ENCODE results near the gene CCT2. TPM values are rescaled to one million over a fixed set of nuclear protein-coding genes. Genes with fewer than 3 reads are reported as not detected.
"Not testable (repeated sequence)": the region's sequence is repeated elsewhere in the genome, so short reads cannot be mapped to it uniquely, and the experiment has no call there.

Gene CCT2
- total RNA-seq, 1 experiment from 2014 or later: 489 TPM

GRCh38 chr12:69578283-69578682 is 7.0 kb upstream of the CCT2 start:
- in situ Hi-C loops (cut with HindIII; ENCODE audit: low pct_unique_long_range_greater_than_20kb, low sequenced_read_pairs): no loop called here
- DNase-seq (ENCODE audit: low read depth, low spot score): no peak

GRCh38 chr12:69579029-69579428 is 6.2 kb upstream of the CCT2 start:
- in situ Hi-C loops (cut with HindIII; ENCODE audit: low pct_unique_long_range_greater_than_20kb, low sequenced_read_pairs): no loop called here
- no peak for DNase-seq (ENCODE audit: low read depth, low spot score)

- in situ Hi-C loops (cut with HindIII; ENCODE audit: low pct_unique_long_range_greater_than_20kb, low sequenced_read_pairs): no loop called here
- DNase-seq (ENCODE audit: low read depth, low spot score): no peak
These were observed 5.2 kb upstream of the CCT2 start for GRCh38 chr12:69580074-69580473.

DNA sequence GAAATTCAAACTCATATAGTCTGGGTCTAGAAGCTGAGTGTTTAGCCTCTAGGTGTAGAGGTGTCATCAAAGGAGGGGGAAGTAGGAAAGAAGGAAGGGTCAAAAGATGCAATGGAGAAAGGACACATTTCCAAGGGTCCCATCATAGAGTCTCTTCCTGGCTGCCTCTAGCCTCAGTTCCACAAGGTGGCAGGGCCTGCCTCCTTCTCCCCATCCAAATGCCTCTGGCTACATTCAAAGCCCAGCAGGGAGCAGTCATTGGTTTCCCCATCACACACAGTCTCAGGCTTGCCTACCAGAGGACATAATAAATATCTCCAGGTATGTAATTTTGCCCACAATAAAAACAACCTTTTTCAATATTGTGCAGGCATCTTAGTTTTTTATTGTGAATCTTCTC is 2.1 kb upstream of the CCT2 start:
- in situ Hi-C loops (cut with HindIII; ENCODE audit: low pct_unique_long_range_greater_than_20kb, low sequenced_read_pairs): no loop called here
- DNase-seq (ENCODE audit: low read depth, low spot score): peak; percentile 61

DNA sequence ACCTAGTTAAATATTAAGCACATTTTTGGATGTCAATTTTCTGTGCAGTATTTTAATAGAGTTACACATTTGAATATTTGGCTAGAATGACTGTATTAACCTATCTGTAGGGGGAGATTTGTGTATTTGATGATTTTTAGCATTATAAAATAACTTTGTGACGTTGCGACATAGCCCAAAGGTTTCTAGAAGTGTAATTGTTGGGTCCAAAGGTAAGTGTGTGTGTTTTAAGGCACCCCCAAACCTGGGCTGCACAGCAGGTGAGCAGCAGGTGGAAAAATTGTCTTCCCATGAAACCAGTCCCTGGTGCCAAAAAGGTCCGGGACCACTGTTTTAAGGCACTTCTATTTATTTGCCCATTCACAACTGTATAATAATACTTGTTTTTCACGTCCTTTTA is 3.3 kb downstream of the CCT2 start:
- no peak for DNase-seq (ENCODE audit: low read depth, low spot score)
- in situ Hi-C loops (cut with HindIII; ENCODE audit: low pct_unique_long_range_greater_than_20kb, low sequenced_read_pairs): no loop called here

- DNase-seq (ENCODE audit: low read depth, low spot score): no peak
- in situ Hi-C loops (cut with HindIII; ENCODE audit: low pct_unique_long_range_greater_than_20kb, low sequenced_read_pairs): no loop called here
These were observed 3.8 kb downstream of the CCT2 start for GRCh38 chr12:69589082-69589481.

DNA sequence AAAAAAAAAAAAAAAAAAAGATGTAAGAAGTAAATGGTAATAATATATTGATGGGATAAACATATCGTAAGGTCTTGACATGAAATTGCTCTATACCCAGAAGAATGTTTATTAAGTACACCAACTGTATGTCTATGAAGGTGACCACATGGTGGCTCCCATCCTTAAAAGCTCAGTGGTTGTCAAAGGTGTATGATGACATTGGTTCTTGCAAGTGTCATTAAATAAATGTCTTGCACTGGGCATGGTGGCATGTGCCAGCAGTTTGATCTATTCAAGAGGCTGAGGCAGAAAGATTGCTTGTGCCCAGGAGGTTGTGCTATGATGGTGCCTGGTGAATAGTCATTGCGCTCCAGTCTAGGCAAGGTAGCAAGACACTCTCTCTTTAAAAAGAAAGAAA is 10.4 kb downstream of the CCT2 start:
- in situ Hi-C loops (cut with HindIII; ENCODE audit: low pct_unique_long_range_greater_than_20kb, low sequenced_read_pairs): no loop called here
- no peak for DNase-seq (ENCODE audit: low read depth, low spot score)

DNA sequence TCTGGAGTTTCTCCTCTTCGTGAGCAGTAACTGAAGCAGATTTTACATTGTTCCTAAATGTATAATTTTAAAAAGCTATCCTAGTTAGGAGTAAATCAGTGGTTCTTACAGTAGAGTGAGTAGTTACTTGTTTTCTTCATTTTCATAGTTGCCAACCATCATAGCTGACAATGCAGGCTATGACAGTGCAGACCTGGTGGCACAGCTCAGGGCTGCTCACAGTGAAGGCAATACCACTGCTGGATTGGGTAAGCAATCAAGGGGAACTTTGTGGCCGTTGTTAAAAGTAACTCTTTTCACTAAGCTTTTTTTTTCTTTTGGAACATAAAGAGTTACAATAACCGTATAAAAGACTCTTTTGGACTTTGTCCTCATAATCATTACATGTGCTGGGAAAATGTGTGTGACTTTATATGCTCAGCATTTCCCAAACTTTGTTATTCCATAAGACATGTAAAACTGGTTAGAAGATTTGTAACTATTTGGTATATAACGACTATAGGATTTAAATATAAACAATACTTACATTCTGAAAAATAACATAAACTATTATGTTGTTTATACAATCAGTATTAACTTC is 13.0 kb downstream of the CCT2 start:
- in situ Hi-C loops (cut with HindIII; ENCODE audit: low pct_unique_long_range_greater_than_20kb, low sequenced_read_pairs): no loop called here
- DNase-seq (ENCODE audit: low read depth, low spot score): no peak

DNA sequence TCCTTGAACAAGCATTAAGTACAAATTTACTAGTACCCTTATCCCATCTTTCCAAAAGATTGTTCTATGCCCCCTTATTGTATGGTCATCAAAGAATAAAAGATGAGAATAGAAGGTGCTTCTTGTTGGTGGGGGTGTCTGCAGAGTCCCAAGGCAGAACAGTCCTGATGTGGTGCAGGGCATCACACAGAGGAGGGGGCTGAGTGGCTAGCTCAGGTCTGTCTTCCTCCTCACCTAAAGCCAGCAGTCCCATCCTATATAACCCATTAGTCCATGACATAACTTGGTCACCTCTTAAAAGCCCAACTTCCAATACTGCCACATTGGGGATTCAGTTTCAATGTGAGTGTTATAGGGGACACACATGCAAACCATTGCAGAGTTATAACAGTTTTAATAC is 15.5 kb downstream of the CCT2 start:
- no peak for DNase-seq (ENCODE audit: low read depth, low spot score)
- in situ Hi-C loops (cut with HindIII; ENCODE audit: low pct_unique_long_range_greater_than_20kb, low sequenced_read_pairs): no loop called here

DNA sequence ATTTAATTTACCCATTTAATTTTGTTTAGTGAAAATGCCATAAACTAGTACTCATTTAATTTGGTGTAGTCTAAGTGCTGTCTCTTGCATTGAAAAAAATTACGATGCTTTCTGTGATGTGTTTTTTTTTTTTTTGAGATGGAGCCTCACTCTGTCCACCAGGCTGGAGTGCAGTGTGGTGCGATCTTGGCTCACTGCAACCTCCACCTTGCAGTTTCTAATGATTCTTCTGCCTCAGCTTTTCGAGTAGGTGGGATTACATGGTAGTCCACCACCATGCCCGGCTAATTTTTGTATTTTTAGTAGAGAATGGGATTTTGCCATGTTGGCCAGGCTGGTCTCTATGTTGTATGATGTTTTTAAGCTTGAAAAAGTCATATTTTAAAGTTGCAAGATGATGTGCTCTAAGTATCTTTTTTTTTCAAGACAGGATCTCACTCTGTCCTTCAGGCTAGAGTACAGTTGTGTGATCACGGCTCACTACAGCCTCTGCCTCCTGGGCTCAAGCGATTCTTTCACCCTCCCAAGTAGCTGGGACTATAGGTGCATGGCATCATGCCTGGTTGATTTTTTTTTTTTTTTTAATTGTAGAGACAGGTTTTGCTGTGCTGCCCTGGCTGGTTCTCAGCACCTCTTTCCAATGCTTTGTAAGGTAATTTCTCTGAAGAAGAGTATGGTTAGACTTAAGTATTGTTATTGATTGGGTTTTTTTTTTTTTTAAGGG is 16.9 kb downstream of the CCT2 start:
- in situ Hi-C loops (cut with HindIII; ENCODE audit: low pct_unique_long_range_greater_than_20kb, low sequenced_read_pairs): no loop called here
- DNase-seq (ENCODE audit: low read depth, low spot score): no peak

DNA sequence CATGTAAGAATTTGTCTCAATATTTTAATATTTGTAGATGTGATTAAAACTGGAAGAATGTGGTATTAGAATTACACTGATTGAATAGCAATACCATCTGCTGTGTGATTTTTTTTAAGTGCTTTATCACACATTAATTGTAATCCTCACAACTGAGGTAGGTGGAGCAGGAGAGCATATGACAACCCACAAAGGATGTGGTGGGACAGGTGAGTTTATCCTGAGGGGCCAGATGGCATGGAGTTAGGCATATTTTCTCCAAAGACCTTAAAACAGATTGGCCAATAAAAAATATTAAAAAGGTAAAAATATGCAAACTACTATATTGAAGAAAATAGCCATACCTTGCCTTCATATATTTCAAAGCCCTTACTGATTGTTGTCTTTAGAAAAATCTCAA is 17.7 kb downstream of the CCT2 start:
- no peak for DNase-seq (ENCODE audit: low read depth, low spot score)
- in situ Hi-C loops (cut with HindIII; ENCODE audit: low pct_unique_long_range_greater_than_20kb, low sequenced_read_pairs): no loop called here

DNA sequence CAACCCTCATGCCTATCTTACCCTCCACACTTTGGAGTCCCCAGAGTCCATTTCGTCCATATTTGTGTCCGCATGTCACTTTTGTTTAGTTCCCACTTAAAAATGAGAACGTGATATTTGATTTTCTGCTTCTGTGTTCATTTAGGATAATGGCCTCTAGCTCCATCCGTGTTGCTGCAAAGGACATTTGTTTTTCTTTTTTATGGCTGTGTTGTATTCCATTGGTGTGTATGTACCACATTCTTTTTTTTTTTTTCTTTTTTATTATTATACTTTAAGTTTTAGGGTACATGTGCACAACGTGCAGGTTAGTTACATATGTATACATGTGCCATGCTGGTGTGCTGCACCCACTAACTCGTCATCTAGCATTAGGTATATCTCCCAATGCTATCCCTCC is 18.3 kb downstream of the CCT2 start:
- DNase-seq (ENCODE audit: low read depth, low spot score); in situ Hi-C loops (cut with HindIII; ENCODE audit: low pct_unique_long_range_greater_than_20kb, low sequenced_read_pairs): not testable (repeated sequence)

DNA sequence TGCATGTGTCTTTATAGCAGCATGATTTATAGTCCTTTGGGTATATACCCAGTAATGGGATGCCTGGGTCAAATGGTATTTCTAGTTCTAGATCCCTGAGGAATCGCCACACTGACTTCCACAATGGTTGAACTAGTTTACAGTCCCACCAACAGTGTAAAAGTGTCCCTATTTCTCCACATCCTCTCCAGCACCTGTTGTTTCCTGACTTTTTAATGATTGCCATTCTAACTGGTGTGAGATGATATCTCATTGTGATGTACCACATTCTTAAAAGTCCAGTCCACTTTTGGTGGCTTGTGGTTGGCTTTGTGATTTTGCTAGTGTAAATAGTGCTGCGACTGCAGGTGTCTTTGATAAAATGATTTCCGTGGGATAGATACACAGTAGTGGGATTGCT is 19.0 kb downstream of the CCT2 start:
- DNase-seq (ENCODE audit: low read depth, low spot score); in situ Hi-C loops (cut with HindIII; ENCODE audit: low pct_unique_long_range_greater_than_20kb, low sequenced_read_pairs): not testable (repeated sequence)

DNA sequence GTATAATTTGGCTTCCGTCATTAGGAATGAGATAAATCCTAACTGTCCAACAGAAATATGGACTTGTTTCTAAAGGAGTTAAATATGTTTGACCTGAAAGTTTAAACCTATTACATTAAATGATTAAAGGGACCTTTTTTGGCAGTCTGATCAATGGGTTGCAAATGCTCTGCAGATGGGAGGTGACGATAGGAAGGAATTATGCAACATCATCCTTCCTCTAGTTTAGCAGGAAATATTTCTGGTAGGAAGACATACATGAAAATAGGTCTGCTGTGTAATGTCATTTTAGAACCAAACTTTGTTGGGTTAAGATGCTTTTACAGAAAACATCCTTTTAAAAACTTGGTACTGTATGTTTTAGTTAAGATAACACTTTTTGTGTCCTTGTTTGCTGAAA is 22.9 kb downstream of the CCT2 start:
- no peak for DNase-seq (ENCODE audit: low read depth, low spot score)
- in situ Hi-C loops (cut with HindIII; ENCODE audit: low pct_unique_long_range_greater_than_20kb, low sequenced_read_pairs): no loop called here

- no peak for DNase-seq (ENCODE audit: low read depth, low spot score)
- in situ Hi-C loops (cut with HindIII; ENCODE audit: low pct_unique_long_range_greater_than_20kb, low sequenced_read_pairs): no loop called here
These were observed 24.9 kb downstream of the CCT2 start for GRCh38 chr12:69610126-69610525.

GRCh38 chr12:69610729-69611128 is 25.5 kb downstream of the CCT2 start, which contains the start of gene LRRC10:
Gene LRRC10, minus strand, starts transcription at chr12:69610907. Its CDS starts 69 bp downstream, at chr12:69610838.
- in situ Hi-C loops (cut with HindIII; ENCODE audit: low pct_unique_long_range_greater_than_20kb, low sequenced_read_pairs): no loop called here
- DNase-seq (ENCODE audit: low read depth, low spot score): no peak

- in situ Hi-C loops (cut with HindIII; ENCODE audit: low pct_unique_long_range_greater_than_20kb, low sequenced_read_pairs): no loop called here
- DNase-seq (ENCODE audit: low read depth, low spot score): no peak
These were observed 28.1 kb downstream of the CCT2 start for GRCh38 chr12:69613351-69613750.

DNA sequence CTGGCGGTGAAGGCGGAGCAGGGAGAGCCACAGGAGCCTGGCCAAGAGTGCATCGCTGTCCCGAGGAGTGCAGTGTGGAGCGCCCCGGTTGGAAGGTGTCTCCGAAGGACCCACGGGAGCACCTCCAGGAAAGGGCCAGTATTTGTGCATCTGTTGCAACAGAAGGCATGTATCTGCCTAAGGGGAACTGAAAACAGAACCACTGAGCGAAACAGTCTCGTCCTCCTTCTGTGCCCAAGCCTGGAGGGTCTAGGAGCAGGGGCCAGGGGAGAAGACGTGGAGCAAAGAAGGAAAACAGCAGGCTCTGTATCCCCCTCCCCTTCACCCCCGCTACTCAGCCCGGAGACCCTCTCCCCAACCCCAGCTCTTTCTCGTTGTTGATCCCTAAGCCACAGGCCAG is 30.8 kb downstream of the CCT2 start:
- in situ Hi-C loops (cut with HindIII; ENCODE audit: low pct_unique_long_range_greater_than_20kb, low sequenced_read_pairs): no loop called here
- no peak for DNase-seq (ENCODE audit: low read depth, low spot score)

- no peak for DNase-seq (ENCODE audit: low read depth, low spot score)
- in situ Hi-C loops (cut with HindIII; ENCODE audit: low pct_unique_long_range_greater_than_20kb, low sequenced_read_pairs): no loop called here
These were observed 33.8 kb downstream of the CCT2 start for GRCh38 chr12:69619050-69619449.

Data from SK-MEL-5 (cell line).